RKO (cell line): ENCODE results near the gene RC3H1.
"Not testable (repeated sequence)": the region's sequence is repeated elsewhere in the genome, so short reads cannot be mapped to it uniquely, and the experiment has no call there.

ENCODE experiments used
- DNase-seq: peaks from one replicate; pipeline ENCODE4 v3.0.0-alpha.2; 2016; ENCODE audit warnings: low spot score

The RC3H1 gene

DNA sequence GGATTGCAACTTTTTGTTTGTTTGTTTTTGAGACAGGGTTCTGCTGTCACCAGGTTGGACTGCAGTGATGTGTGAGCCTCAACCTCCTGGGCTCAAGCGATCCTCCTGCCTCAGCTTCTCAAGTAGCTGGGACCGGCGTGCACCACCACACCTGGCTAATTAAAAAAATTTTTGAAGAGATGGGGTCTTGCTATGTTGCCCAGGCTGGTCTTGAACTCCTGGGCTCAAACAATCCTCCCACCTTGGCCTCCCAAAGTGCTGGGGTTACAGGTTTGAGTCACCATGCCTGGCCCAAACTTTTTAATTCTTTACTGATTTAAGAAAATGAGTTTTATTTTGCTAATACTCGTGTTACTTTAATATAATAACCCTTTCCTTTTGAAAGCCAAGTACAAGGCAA lies 73.6 kb downstream of the RC3H1 start:
- no peak for DNase-seq

DNA sequence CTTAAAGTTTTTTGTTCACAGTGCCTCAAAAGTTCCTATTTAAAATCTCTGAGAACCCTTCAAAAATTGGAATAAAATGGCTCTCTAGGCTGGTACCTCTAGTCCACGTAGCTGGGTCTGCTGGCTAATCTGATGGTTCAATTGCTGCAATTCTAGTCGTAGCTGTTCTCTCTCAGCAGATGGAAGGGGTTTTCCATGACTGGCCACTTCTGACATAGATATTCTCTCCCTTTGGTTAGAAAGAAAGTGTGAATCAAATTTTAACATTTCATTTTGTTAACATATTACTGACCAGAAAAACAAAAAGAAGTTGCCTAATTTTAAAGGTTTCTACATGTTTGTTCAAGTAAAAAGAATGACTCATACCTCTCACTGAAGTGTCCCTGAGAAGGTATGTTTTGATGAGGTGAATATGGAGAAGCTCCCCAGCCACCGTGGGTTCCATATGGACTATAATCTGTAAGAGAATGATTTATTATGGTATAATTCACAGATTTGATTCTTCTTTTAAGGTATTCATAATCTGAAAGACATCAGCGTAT lies 75.7 kb downstream of the RC3H1 start:
- DNase-seq, result no peak

DNA sequence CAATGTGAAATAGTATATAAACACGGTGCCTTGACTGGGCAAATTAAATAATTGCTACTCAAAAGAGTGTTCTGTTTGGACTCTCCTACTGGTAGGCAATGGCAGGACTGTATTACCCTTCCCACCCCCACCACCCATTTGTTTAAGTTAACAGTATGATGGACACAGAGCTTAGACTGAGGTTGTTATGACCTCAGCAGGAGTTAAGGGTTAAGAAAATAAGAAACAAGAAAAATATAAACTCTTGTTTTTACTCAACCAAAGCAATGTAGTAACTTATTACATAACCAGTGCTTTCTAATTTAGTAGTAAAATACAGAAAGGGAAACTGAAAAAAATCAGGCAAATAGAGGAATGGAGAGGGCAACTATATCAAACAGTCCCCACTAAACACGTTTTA lies 85.1 kb downstream of the RC3H1 start:
- DNase-seq, result no peak

DNA sequence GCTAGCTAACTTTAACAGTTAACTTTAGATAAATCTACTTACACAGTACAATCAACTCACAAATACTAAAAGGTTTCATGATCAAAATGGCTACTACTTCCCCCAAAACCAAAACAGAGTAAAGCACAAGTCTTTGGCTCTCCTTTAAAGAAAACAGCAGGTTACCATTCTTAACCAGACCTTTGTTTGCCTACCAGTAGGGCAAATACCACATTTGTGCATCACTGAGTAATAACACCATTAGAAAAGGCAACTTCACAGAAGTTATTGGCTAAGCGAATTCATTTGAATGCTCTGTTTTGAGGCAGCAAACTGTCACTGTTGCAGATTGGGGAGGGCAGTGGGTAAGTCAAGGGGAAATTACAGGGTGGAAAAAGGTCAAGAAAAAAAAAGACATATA lies 87.7 kb downstream of the RC3H1 start:
- DNase-seq, result no peak

GRCh38 chr1:173930541-173930940 lies 91.6 kb downstream of the RC3H1 start:
- DNase-seq, result not testable (repeated sequence)

DNA sequence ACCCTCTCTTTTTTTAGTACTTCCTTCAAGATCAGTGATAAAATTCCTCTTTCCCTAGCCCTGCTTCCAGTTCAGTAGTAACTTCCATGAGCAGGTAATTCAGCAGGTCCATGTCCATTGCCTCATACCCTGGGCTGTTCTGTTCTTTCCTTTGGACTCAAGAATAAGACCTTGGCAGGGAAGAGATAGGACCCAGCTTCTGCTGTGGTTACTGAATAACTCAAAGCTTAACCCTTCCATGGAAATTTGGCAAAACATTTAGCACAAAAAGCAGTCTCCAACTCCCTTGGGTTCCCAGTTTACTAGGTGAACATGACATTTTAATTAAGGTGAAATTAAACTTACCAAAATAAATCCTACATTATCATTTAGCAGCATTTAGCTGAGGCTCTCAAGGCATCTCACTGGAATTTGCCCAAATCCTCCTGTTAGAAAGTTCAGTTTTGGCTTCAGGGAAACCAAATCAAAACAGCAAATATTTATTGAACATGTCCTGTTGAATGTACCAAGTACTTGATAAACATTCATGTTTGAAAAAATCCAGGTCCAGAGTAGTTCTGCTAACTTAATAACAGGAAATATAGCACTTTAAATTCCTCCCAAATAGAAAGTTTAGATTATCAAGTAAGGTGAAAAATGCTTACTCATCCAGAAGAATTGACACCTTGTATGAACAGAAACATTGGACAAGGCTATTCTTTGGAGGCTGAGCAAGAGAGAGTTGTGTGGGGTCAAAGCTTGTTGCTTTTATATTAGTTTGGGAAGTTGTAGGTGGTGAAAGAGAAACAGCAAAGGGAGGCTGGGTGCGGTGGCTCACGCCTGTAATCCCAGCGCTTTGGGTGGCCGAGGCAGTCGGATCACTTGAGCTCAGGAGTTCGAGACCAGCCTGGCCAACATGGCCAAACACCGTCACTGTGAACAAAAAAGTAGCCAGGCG lies 96.6 kb downstream of the RC3H1 start:
- no peak for DNase-seq

GRCh38 chr1:173920861-173921260 lies 101.3 kb downstream of the RC3H1 start:
- no peak for DNase-seq

DNA sequence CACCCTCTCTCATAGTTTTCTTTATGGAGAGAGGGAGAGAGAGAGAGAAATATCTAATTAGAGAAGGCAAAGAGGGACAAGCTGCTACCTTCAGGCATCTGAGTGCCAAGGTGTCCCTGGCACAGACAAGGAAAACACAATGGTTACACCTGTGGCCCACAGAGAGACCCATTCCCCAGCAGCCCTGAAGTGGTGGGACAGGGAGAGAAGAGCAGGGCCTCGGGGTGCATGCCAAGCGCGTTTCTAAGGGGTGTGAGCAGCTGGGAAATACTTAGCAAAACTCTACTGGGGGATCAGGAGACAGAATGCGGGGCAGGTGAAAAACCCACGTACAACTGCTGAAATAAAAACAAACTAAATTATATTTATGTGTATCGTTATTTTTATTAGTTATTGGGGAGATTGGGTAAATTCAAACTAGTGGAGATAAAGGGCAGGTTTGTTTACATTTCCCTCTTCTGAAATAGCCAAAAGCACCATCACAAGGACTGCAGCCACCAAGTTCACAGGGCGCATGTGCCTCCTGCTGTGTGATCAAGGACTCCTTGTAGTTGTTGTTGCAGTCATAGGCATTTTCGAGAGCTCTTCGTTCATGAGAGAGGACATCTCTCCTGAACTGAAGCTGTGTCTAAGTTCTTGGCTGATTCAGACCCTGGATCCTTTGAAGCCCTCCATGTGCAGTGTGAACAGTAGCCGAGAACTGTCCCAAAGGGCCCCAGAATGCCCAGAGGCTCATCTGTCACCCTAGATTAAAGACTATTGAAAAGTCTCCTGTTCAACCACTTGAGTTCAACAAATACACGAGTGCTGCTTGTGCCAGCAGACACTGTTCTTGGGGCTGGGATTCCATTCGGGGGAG lies 104.3 kb downstream of the RC3H1 start:
- no peak for DNase-seq

GRCh38 chr1:173917149-173917548 lies 105.0 kb downstream of the RC3H1 start, which contains the start of gene SERPINC1:
Gene SERPINC1, minus strand, starts transcription at chr1:173917327. Its CDS starts 68 bp downstream, at chr1:173917259.
- DNase-seq, result no peak

GRCh38 chr1:173916667-173917066 lies 105.5 kb downstream of the RC3H1 start:
- no peak for DNase-seq

DNA sequence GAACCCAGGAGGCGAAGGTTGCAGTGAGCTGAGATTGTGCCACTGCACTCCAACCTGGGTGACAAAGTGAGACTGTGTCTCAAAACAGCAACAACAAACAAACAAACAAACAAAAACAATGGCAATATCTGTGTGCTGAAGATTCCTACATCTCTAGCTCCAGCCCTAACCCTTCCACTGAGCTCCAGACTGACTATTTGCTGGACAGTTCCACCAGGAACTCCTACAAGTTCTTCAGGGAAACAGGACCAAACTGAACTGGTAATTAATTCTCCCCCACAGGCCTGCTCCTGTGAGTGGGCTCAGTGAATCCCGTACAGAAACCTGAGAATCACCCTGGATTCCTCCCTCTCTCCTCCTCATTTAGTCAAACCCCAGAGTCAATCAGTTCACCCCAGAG lies 106.6 kb downstream of the RC3H1 start:
- no peak for DNase-seq

DNA sequence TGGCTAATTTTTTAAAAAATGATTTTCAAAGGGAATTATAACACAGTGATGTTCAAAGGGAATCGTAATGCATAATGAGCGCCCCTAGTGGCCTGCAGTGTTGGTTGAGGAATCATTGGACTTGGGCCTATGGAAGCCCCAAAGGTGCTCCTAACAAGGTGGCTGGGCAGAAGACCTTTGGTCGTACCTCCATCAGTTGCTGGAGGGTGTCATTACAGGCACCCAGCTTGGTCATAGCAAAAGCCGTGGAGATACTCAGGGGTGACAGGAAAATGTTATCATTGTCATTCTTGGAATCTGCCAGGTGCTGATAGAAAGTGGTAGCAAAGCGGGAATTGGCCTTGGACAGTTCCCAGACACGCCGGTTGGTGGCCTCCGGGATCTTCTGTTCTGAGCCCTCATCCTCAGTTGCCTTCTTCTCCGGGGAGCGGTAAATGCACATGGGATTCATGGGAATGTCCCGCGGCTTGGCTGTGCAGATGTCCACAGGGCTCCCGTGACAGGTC lies 107.7 kb downstream of the RC3H1 start:
- DNase-seq, result peak; percentile 40

DNA sequence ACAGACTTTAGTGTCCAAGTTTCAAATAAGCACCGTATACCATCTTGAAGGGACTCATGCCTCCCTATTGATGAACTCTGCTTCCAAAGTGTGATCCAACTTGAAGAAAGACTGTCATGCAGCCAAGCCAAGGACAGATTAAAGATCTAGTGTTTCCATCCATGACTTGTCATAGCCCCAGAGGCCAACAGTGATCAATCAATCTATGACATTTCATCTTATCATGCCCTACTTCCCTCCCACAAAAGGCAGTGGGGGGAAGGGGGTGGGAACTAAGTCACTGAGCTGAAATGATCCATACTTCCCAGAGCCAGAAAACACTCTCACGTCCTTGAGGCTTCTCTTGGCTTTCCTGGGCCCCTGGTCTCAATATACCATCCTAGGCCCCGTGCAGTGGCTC lies 109.0 kb downstream of the RC3H1 start:
- DNase-seq, result no peak

- DNase-seq, result no peak
These were observed 118.2 kb downstream of the RC3H1 start for GRCh38 chr1:173903827-173904531.

DNA sequence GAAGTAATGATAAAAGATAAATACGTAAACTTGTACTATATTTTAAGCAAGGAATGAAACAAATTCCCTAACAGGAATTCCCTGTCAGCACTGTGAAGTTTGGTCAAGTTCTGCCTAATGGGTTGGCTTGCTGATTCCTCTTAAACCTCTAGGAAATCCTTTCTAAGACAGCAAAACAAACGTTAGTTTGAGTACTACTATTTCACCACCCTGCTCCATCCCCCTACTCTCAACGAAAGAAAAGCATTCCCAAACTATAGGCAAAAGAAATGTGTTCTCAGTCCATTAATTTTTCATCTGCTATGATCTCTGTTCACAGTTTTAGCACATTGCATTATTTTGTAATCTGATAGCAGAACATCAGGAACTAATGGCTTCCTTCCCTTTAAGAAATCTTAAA lies 121.2 kb downstream of the RC3H1 start:
- DNase-seq, result no peak

GRCh38 chr1:173900427-173900826 lies 121.7 kb downstream of the RC3H1 start:
- no peak for DNase-seq

DNA sequence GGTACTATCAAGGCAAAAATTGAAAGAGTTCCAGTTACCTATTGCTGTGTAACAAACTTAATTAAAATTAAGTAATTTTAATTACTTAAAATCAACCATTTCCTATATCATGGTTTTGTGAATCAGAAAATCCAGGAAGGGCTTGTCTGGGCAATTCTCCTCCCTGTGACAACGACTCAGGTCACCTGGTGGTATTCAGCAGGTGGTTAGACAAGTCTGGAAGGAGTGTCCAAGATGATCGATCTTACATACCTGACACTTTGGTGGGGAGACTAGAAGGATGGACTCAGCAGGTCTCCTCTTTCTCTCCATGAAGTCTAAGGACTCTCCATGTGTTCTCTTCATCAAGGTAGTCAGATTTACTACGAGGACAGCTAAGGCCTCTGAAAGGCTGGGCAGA lies 128.0 kb downstream of the RC3H1 start:
- no peak for DNase-seq

GRCh38 chr1:173893611-173894010 lies 128.5 kb downstream of the RC3H1 start:
- no peak for DNase-seq

- DNase-seq, result no peak
These were observed 132.3 kb downstream of the RC3H1 start for GRCh38 chr1:173889885-173890284.

DNA sequence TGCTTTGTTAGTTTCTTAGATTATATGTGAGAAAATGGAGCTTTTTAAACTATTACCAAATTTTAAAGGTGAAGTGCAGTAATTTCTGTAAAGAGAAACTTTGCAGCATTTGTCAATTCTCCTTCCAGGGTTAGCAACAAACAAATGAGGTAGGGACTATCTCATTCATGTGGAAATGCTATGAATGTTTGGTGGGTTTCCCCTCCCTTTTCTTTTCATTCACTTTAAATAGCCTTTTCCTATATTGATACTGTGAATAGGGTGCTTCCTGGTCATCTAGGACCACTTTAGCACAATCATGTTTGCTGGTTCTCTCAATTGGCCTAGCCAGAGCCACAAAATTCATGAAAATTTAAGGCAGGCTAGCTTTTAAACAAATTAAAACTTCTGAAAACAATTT lies 133.4 kb downstream of the RC3H1 start:
- no peak for DNase-seq

DNA sequence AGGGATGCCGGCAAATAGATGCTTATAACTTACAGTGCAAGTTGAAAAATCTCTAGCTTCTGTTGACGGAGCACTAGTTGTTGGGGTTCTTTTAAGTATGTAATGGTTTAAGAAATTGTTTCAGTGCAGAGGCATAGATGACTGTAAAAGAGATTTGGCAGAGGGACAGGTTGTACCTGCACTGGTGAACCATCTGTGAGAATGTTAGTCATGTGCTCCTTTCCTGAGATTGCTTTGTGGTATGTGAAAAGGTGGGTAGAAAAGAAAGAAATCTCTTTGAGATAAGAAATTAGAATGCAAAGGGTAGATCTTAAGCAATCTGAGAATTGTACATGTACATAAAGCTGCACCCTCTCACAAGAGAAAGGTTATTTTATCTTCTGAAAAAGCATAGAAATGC lies 134.5 kb downstream of the RC3H1 start:
- no peak for DNase-seq
